GOT3 (cell line): Measurements from ENCODE around the gene FHOD1.

ENCODE experiments used
- DNase-seq: peaks from one replicate; lab custom pipeline; 2025; ENCODE audit warnings: mixed read lengths; lab: John Stamatoyannopoulos, UW

The FHOD1 gene

GRCh38 chr16:67249178-67250044 is 2.1 kb upstream of the FHOD1 start:
- DNase-seq, result no peak

GRCh38 chr16:67248401-67249177 is 1.3 kb upstream of the FHOD1 start, which contains the start of gene SLC9A5:
SLC9A5 (plus strand) TSS chr16:67248979; CDS start chr16:67249015, 36 bp downstream.
- no peak for DNase-seq

GRCh38 chr16:67248073-67248400 is 756 bp upstream of the FHOD1 start:
- no peak for DNase-seq

- DNase-seq, result no peak
Measured at GRCh38 chr16:67246756-67247191, 507 bp downstream of the FHOD1 start.

- DNase-seq, result peak; percentile 38
Measured at GRCh38 chr16:67246081-67246755, 1.1 kb downstream of the FHOD1 start.

- DNase-seq, result no peak
Measured at GRCh38 chr16:67245674-67246080, 1.6 kb downstream of the FHOD1 start.

- no peak for DNase-seq
Measured at GRCh38 chr16:67245186-67245585, 2.1 kb downstream of the FHOD1 start.

GRCh38 chr16:67244387-67245185 is 2.7 kb downstream of the FHOD1 start:
- peak; percentile 70 for DNase-seq

GRCh38 chr16:67243481-67243880 is 3.8 kb downstream of the FHOD1 start:
- no peak for DNase-seq

GRCh38 chr16:67242138-67242730 is 5.0 kb downstream of the FHOD1 start:
- no peak for DNase-seq

GRCh38 chr16:67241008-67241900 is 6.0 kb downstream of the FHOD1 start:
- peak; percentile 33 for DNase-seq

- DNase-seq, result no peak
Measured at GRCh38 chr16:67240506-67240905, 6.8 kb downstream of the FHOD1 start.

- no peak for DNase-seq
Measured at GRCh38 chr16:67238806-67239470, 8.3 kb downstream of the FHOD1 start.

- no peak for DNase-seq
Measured at GRCh38 chr16:67238278-67238575, 9.1 kb downstream of the FHOD1 start.

- DNase-seq, result no peak
Measured at GRCh38 chr16:67237396-67238277, 9.6 kb downstream of the FHOD1 start.

- no peak for DNase-seq
Measured at GRCh38 chr16:67236563-67237395, 10.5 kb downstream of the FHOD1 start.

- DNase-seq, result peak; percentile 42
Measured at GRCh38 chr16:67235816-67236562, 11.3 kb downstream of the FHOD1 start.
